Measurements from ENCODE around the gene PAQR5. TPM values are rescaled to one million over a fixed set of nuclear protein-coding genes. Genes with fewer than 3 reads are reported as not detected.
"Not testable (repeated sequence)": the region's sequence is repeated elsewhere in the genome, so short reads cannot be mapped to it uniquely, and the experiment has no call there.

The PAQR5 gene
- total RNA-seq, 4 donors from 2014 or later, result 4.2 to 16.4 (median 6.8) TPM

GRCh38 chr15:69324565-69324964 is 25.9 kb downstream of the PAQR5 start:
- intact Hi-C loops (cut with DNase I; ENCODE audit: low total_unique reads), result no loop called here
- no peak for TF ChIP-seq POLR2A (IDR thresholded peaks at IDR 0.05)
- H3K4me3 ChIP-seq (ENCODE audit: low read depth, poor library complexity, severe bottlenecking), result no peak overlapping the region
- peak in 1 of 2 donors; percentile 32 for DNase-seq (ENCODE audit: low spot score in 2 of 2)
- 88 to 97% methylated on average over 5 of the region's 5 CpGs for WGBS, 2 donors

- peak in 1 of 2 donors; percentile 58 for DNase-seq (ENCODE audit: low spot score in 2 of 2)
- 67 to 84% methylated on average over 7 of the region's 7 CpGs for WGBS, 2 donors
- intact Hi-C loops (cut with DNase I; ENCODE audit: low total_unique reads), result no loop called here
- no peak for TF ChIP-seq POLR2A (IDR thresholded peaks at IDR 0.05)
- TF ChIP-seq, protein P1, sequence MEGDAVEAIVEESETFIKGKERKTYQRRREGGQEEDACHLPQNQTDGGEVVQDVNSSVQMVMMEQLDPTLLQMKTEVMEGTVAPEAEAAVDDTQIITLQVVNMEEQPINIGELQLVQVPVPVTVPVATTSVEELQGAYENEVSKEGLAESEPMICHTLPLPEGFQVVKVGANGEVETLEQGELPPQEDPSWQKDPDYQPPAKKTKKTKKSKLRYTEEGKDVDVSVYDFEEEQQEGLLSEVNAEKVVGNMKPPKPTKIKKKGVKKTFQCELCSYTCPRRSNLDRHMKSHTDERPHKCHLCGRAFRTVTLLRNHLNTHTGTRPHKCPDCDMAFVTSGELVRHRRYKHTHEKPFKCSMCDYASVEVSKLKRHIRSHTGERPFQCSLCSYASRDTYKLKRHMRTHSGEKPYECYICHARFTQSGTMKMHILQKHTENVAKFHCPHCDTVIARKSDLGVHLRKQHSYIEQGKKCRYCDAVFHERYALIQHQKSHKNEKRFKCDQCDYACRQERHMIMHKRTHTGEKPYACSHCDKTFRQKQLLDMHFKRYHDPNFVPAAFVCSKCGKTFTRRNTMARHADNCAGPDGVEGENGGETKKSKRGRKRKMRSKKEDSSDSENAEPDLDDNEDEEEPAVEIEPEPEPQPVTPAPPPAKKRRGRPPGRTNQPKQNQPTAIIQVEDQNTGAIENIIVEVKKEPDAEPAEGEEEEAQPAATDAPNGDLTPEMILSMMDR (IDR thresholded peaks at IDR 0.05), result no peak
- H3K4me3 ChIP-seq (ENCODE audit: low read depth, poor library complexity, severe bottlenecking), result no peak overlapping the region
These were observed 26.8 kb downstream of the PAQR5 start for GRCh38 chr15:69325456-69325971.

DNA sequence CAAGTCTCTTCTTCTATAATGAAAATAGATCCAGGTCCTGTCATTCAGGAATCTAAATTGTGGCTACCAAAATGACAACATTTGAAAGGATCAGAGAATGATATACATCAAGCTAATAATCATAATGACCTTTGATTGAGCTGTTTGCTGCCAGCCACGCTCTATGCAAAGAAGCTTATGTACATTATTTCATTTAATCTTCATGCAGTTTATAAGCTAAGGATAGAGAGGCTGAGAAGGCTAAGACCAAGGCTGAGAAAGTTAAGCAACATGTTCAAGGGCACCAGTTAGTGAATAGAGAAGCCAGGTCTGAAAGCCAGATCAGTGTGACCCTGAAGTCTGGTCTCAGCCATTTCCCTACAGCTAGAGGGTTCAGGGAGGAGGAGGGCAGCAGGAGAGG is 29.4 kb downstream of the PAQR5 start:
- 81% methylated on average over 1 of the region's 1 CpG for WGBS, 2 donors

DNA sequence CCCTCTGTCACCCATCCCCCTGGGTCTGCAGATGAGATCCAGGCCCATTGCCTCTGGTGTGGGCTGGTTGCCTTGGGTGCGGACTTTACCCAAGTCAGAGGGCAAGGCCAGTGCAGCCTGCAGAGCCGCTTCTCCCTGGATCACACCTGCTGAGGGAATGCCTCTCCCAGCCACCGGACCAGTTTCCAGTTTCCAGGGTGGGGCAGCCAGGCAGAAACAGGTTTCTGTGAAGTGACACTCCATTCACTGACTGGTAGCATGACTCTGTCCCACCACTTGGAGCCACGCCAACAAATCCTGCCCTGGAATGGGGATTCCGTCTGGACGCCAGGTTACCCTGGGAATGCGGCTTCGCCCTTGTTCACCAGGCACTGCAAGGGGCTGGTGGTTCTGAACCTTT is 30.0 kb downstream of the PAQR5 start:
- TF ChIP-seq, protein P1 (IDR thresholded peaks at IDR 0.05), result no peak
- no peak for TF ChIP-seq POLR2A (IDR thresholded peaks at IDR 0.05)
- no peak overlapping the region for H3K4me3 ChIP-seq (ENCODE audit: low read depth, poor library complexity, severe bottlenecking)
- intact Hi-C loops (cut with DNase I; ENCODE audit: low total_unique reads), result no loop called here
- peak in 1 of 2 donors; percentile 24 for DNase-seq (ENCODE audit: low spot score in 2 of 2)
- WGBS, 2 donors, result 74 to 77% methylated on average over 8 of the region's 8 CpGs

More for the DNA sequence above, 29.4 kb downstream of the PAQR5 start:
- no peak overlapping the region for H3K4me3 ChIP-seq (ENCODE audit: low read depth, poor library complexity, severe bottlenecking)
- TF ChIP-seq, protein P1 (IDR thresholded peaks at IDR 0.05), result no peak
- TF ChIP-seq POLR2A (IDR thresholded peaks at IDR 0.05), result no peak
- no peak for DNase-seq (ENCODE audit: low spot score in 2 of 2)
- intact Hi-C loops (cut with DNase I; ENCODE audit: low total_unique reads), result no loop called here

DNA sequence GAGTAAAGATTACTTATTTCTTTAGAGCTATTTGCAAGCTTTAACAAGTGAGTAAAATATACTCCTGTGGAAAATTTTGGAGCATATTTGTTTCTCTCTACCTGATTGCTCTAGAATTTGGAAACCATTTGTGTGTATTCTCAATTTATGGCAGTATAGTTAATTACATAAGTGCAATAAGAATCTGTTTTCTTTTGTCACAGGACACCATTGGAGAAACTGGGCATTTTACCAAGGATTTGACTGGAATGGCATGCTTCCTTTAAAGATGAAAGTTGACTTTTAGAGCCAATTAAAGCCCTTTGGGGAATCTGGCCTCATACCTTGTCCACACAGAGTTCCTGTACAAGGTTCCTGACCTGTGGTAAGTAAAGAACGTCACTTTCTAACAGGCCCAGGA is 38.4 kb downstream of the PAQR5 start:
- no peak for DNase-seq (ENCODE audit: low spot score in 2 of 2)
- TF ChIP-seq POLR2A (IDR thresholded peaks at IDR 0.05), result no peak
- TF ChIP-seq, protein P1 (IDR thresholded peaks at IDR 0.05), result no peak
- H3K4me3 ChIP-seq (ENCODE audit: low read depth, poor library complexity, severe bottlenecking), result no peak overlapping the region
- WGBS, 2 donors, result 67 to 71% methylated on average over 1 of the region's 1 CpG
- intact Hi-C loops (cut with DNase I; ENCODE audit: low total_unique reads), result no loop called here

DNA sequence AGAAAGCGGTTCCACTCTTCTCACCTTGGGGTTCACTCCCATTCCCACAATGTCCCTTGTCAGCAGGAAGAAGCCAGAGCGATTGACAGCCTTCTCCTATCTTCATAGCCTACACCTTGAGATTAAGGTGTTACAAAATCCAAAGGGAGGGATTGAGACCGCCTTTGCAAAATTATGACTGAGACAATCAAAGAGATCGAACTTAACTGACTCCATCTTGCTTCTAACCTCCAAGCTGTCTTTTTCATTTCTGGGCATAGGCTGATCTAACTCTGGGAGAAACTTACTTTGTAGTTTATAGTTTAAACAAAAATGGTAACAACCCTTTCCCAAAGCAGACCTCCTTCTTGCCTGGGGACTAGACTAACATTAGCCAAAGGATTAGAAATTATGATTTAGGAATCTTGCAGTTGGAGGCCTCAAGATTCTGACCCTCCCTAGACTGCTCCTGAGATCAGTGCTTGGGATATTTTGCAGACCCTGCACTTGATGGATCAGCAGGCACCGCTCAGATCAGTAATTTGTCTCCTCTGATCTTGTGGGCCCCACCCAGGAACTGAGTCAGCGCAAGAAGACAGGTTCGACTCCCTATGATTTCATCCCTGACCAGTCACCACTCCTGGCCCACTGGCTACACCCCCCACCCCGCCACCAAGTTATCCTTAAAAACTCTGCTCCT is 40.0 kb downstream of the PAQR5 start:
- DNase-seq (ENCODE audit: low spot score in 2 of 2), result peak in 1 of 2 donors; percentile 50
- no peak for TF ChIP-seq POLR2A (IDR thresholded peaks at IDR 0.05)
- TF ChIP-seq, protein P1 (IDR thresholded peaks at IDR 0.05), result no peak
- intact Hi-C loops (cut with DNase I; ENCODE audit: low total_unique reads), result no loop called here
- WGBS, 2 donors, result 79 to 81% methylated on average over 8 of the region's 8 CpGs
- H3K4me3 ChIP-seq (ENCODE audit: low read depth, poor library complexity, severe bottlenecking), result no peak overlapping the region

DNA sequence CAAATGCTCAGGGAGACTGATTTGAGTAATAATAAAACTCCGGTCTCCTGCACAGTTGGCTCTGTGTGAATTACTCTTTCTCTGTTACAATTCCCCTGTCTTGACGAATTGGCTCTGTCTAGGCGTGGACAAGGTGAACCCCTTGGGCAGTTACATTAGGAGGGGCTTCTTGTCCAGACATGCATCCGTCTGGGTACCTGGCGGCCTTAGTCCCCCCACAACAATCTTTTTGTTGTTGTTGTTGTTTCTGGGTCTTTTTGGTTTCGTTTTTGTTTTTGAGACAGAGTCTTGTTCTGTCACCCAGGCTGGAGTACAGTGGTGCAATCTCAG is 40.5 kb downstream of the PAQR5 start:
- intact Hi-C loops (cut with DNase I; ENCODE audit: low total_unique reads); H3K4me3 ChIP-seq (ENCODE audit: low read depth, poor library complexity, severe bottlenecking): not testable (repeated sequence)
- 89 to 93% methylated on average over 6 of the region's 6 CpGs for WGBS, 2 donors
- peak in 1 of 2 donors; percentile 70 for DNase-seq (ENCODE audit: low spot score in 2 of 2)

All from lower leg skin (tissue), 4 donors.